Measurements from ENCODE around the gene GCLC. TPM values are rescaled to one million over a fixed set of nuclear protein-coding genes. Genes with fewer than 3 reads are reported as not detected.

Gene GCLC
- total RNA-seq, 1 donor from 2014 or later, result 26.6 TPM

DNA sequence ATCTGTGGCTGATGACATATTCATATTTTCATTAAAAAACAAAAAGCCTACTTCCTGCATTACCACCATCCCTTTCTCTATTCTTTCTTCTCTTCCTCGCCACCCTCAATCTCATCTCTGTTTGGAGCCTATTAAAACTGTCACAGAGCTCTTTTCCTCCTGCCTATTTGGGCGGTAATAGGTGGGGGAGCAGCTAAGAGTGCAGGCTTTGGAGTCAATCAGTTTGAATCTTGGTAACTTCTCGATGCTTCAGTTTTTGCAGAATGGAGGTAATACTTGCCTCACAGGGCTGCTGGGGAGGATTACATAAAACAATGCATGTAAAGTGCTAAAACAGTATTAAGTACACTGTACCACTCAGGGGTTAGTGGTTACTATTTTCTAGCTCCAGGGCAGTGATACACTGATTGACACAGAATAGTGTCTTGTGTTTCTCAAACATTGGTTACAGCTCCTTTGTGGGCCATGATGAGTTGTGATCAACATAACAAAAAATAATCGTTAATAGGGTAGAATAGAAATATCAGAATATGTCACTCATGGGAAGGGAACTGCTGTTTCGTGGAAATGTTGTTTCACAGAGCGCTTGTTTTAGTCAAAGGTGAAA, 14.0 kb downstream of the GCLC start:
- DNase-seq, result no peak
- intact Hi-C loops (cut with DNase I), result no loop called here
- ATAC-seq (ENCODE audit: poor library complexity), result no peak

DNA sequence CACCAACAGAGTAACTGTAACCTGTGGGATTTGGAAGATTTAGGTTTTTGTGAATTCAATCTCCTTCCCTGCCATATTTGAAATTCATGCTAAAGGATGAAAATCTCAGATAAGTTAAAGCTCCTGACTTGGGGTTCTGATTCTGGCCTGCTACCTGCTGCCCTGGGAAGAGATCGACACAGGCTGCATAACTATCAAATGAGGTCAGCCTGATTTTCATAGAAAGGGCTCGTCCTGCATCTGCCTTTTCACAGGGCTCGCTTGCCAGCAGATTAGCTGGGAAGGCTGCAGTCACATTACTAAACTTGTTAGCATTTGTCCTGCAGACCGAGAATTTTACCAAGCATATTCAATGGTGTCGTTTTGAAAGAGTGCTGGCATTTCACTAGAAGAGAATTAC, 14.6 kb downstream of the GCLC start:
- DNase-seq, result peak; percentile 49
- intact Hi-C loops (cut with DNase I), result no loop called here
- ATAC-seq (ENCODE audit: poor library complexity), result peak; percentile 86

DNA sequence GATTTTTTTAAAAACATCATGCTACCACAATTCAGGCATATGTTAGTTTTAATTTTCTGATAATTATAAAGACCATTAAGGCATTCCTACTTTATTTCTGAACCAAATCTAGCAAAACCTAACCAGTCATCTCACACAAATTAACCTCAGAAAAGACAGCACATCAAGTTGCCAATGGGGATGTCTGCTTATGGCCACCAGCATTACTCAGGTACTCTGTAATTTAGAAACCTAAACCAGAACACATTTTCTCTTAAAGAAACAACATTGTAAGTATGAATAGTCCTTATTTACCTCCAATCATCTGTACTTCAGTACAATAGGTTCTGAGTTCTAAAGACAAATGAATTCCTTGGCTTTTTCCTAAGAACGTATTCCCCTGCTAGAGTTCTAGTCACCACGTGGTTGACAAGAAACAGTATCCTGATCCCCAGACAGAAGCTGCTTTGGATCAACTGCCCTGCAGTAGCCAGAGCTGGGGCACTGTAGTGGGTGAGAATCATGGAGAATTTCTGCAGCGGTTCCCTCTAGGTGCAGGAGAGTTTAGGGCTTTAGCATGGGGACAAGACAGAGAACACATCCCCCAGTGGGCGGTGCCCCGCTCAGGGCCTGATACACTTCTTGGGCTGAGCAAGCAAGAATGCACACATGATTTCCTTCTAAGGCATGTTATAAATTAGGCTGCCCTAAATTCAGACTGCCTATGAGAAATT, 15.4 kb downstream of the GCLC start:
- DNase-seq (no peak), ATAC-seq (ENCODE audit: poor library complexity) (peak; percentile 23)
- intact Hi-C loops (cut with DNase I), result no loop called here

GRCh38 chr6:53528107-53528506, 16.8 kb downstream of the GCLC start:
- no peak for ATAC-seq (ENCODE audit: poor library complexity)
- DNase-seq, result no peak
- intact Hi-C loops (cut with DNase I), result no loop called here

DNA sequence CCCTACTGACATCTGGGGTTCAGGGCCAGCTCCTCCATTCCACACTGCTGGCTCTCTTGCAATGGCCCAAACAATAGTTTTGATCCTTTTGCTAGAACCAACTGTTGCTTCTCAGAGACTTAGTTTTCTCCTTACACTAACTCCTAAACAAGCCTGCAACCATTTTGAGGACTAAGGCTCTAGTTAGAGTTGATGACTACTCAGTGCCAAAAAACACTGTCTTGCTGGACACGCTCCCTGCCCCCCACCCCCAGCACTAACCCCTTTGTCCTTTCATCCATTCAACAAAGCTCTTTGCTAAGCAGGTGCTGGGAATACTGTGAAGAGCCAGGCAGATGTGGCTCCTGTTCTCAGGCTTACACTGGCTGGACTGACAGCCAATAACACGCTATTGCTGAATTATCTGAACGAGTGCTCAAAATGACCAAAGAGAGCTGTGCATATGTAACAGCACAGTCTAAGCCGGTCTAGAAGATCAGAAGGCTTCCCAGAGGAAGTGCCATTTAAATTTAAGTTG, 17.6 kb downstream of the GCLC start:
- ATAC-seq (ENCODE audit: poor library complexity), result no peak
- intact Hi-C loops (cut with DNase I), result no loop called here
- DNase-seq, result no peak

DNA sequence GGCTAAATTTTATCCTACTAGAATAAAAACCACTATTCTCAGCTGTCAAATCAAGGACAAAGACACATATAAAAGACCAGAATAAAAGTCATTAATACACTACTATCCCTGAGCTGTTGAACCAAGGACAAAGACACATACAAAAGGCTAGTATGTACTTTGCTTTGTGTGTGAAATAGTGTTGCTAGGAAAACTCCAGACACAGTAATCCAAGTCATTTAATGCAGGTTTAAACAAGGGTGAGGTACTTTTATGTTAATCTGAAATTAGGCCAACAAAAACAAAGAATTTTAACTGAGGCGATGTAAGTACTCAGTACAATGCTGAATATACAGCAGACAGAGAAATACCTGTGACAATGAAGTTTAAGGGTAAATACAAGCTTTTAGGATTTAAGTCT, 18.9 kb downstream of the GCLC start:
- intact Hi-C loops (cut with DNase I), result no loop called here
- DNase-seq (no peak), ATAC-seq (ENCODE audit: poor library complexity) (no peak)

DNA sequence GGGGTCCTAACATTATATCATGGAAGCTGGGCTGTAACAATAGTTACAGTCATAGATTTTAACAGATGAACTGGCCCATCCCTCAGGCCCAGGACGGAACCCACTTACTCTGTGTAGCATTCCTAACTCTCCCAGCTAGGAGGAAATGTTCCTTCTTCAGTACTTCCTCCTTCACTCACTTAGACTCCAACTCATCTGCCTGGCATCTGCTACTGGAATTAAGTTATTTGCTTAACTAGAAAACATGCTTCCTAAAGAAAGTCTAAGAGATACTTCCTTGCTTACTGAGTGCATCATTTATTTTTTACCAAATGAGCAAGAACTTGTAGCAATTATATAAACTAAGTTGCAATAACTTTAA, 20.5 kb downstream of the GCLC start:
- DNase-seq, result no peak
- no peak for ATAC-seq (ENCODE audit: poor library complexity)
- intact Hi-C loops (cut with DNase I), result no loop called here

- intact Hi-C loops (cut with DNase I), result no loop called here
- no peak for ATAC-seq (ENCODE audit: poor library complexity)
- DNase-seq, result no peak
Observed at GRCh38 chr6:53523511-53524454, 21.1 kb downstream of the GCLC start.

DNA sequence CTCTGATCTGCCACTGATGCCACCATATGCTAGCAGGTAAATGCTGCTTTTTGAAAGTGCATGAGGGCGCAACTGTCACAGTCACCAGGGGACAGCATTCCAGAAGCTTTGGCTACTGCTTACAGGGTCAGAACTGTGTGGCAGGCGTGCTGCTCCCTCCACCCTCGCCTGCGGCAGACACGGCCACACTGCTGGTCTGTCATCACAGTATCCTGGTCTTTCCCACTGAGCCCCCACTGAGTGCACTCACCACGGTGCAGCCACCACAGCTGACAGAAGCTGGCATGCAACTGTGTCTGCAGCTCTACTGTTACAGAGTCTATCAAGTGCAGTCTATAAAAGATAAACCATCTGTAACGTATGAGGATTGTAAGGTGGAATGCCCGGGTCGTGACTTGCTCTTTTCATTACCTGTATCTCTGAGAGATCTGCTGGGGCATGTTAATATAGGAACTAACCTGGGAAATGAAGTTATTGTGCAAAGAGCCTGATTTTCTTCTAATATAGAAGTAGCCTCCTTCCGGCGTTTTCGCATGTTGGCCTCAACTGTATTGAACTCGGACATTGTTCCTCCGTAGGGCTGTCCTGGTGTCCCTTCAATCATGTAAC, 24.5 kb downstream of the GCLC start:
- ATAC-seq (ENCODE audit: poor library complexity) (peak; percentile 72), DNase-seq (no peak)
- intact Hi-C loops (cut with DNase I), result no loop called here

DNA sequence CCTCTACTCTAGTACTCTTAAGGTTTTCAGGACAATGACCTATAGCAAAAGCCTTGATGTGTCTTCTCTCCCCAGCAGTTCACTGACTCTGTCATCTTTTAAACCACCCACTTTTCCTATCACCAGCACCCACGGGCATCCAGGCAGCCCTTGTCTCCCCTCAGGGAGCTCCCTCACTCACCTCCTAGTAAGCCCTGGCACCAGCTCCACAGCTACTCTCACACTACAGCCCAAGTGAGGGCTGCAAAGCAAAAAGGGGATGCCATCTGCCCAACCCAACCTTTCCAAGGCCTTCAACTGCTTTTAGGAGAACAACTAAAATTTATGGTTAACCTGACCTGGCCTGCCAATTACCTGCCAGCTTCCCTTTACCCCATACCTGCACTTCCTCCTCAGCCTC, 26.0 kb downstream of the GCLC start:
- intact Hi-C loops (cut with DNase I), result no loop called here
- ATAC-seq (ENCODE audit: poor library complexity) (no peak), DNase-seq (no peak)

DNA sequence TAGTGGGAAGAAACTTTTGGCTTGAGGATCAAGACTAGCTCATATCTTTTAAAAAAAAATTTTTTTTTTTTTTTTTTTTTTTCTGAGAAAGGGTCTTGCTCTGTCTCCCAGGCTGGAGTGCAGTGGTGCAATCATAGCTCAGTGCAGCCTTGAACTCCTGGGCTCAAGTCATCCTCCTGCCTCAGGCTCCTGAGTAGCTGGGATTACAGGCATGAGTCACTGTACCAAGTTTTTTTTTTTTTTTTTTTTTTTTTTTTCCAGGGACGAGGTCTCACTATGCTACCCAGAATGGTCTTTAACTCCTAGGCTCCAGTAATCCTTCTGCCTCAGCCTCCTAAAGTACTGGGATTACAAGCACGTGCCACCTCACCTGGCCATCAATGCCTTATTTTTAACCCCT, 27.9 kb downstream of the GCLC start:
- no peak for DNase-seq
- intact Hi-C loops (cut with DNase I), result no loop called here
- no peak for ATAC-seq (ENCODE audit: poor library complexity)

GRCh38 chr6:53514677-53515076, 30.2 kb downstream of the GCLC start:
- ATAC-seq (ENCODE audit: poor library complexity), result no peak
- intact Hi-C loops (cut with DNase I), result no loop called here
- DNase-seq, result no peak

GRCh38 chr6:53513519-53513966, 31.4 kb downstream of the GCLC start:
- ATAC-seq (ENCODE audit: poor library complexity) (no peak), DNase-seq (no peak)

GRCh38 chr6:53513056-53513455, 31.8 kb downstream of the GCLC start:
- ATAC-seq (ENCODE audit: poor library complexity) (no peak), DNase-seq (no peak)
- intact Hi-C loops (cut with DNase I), result no loop called here

More at GRCh38 chr6:53513519-53513966, 31.4 kb downstream of the GCLC start:
- intact Hi-C loops (cut with DNase I), result no loop called here

GRCh38 chr6:53512626-53513025, 32.3 kb downstream of the GCLC start:
- intact Hi-C loops (cut with DNase I), result no loop called here
- ATAC-seq (ENCODE audit: poor library complexity) (no peak), DNase-seq (no peak)

DNA sequence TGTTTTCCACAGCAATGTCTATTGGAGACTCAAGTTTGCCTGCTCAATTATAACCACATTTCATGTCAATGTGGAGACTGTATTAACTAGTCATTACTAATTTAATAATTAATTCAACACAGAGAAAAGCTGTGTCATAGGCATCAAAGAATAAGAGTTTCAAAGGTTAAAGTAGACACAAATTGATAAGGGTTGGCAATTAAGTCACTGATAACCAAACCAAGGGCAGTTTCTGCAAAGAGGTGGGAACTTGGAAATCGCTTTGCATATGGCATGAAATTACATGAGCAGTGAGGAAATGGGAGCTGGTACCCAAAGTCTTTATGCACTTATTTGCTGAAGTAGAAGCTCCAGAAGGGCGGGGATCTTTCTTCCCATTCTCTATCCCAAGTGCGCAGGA, 34.2 kb downstream of the GCLC start:
- ATAC-seq (ENCODE audit: poor library complexity), result no peak
- intact Hi-C loops (cut with DNase I), result no loop called here
- no peak for DNase-seq

- ATAC-seq (ENCODE audit: poor library complexity) (no peak), DNase-seq (no peak)
- intact Hi-C loops (cut with DNase I), result no loop called here
Observed at GRCh38 chr6:53506872-53507271, 38.0 kb downstream of the GCLC start.

- intact Hi-C loops (cut with DNase I), result no loop called here
- ATAC-seq (ENCODE audit: poor library complexity) (no peak), DNase-seq (no peak)
Observed at GRCh38 chr6:53504512-53504911, 40.4 kb downstream of the GCLC start.

DNA sequence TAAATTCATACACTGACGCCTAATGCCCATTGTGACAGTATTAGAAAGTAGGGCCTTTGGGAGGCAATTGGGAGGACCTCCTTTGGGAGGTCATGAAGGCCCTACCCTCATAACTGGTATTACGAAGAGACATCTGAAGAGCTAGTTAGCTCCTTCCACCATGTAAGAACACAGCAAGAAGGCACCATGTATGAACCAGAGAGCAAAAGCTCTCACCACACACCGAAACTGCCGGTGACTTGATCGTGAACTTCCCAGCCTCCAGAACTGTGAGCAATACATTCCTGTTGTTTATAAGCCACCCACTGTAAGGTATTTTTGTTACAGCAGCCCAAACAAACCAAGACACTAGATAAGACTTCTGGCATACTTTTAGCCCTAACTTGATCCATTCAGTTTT, 41.8 kb downstream of the GCLC start:
- DNase-seq (no peak), ATAC-seq (ENCODE audit: poor library complexity) (no peak)
- intact Hi-C loops (cut with DNase I), result no loop called here

Data from Right ventricle myocardium superior (tissue), 1 donor.